ENCODE measurements around the gene THAP7.
"Not testable (repeated sequence)": the region's sequence is repeated elsewhere in the genome, so short reads cannot be mapped to it uniquely, and the experiment has no call there.

THAP7 gene

GRCh38 chr22:21012446-21013407 is 10.8 kb upstream of the THAP7 start:
- DNase-seq = no peak

DNA sequence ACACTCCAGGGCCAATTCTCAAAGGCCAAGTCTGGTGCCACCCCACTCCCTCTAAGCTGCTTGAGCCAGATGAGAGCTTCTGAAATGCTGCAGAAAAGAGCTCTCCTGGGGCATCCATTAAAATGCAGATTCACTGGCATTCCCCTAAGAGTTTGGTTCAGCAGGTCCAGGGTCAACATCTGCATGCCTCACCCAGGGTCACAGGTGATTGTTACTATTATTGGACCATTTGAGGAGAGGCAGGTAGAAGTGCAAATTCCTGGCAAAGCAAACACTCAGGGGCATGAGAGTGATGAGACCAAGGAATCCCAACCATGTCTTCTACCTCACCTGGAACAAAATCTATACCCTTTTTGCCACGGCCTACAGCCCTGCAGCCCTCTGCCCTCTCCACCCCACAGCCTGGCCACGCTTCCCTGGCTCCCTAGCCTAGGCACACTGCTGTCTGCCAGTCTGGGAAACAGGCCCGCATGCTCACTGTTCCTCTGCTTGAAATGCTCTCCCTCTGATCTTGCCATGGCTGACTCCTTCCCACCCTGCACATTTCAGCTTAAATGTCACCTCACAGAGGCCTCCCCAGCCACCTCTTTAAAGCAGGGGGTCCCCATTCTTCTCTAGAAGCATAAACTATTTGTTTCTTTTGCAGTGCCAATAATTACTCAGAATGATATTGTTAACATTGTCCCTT is 8.7 kb upstream of the THAP7 start:
- DNase-seq = no peak

DNA sequence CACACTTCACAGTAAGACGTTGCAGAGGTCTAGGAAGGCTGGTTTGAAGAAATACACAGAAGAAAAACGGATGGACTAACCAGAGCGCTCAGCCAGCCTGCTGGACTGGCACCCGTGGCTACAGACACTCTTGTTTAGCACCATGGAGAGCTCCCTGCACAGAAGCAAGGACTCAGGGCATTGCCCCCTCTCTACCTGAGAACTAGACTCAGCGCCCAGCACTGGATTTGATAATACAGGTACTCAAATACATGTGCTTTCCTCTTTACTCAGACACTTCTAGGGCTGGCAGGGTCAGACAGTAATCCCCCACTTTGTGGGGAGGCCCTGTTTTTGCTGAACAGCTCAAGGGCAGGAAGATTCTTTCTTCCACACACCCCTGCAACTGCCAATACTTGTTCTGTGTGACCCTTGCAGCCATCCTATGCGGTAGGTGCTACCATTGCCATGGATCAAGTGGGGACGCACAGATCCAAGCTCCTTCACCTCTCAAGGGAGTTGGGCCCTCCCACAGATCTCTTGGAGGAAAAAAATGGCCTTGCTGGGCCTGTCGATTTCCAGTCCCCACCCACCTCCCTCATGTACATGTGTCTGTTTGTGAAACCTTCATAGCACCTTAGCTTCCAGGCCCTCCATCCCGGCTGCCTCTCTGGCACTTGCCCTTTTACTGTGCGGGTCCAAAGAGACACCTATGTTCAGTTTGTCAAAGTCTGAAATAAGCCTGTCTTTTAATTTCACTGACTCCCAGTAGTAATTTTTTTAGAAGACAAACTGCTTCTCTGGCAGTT is 7.9 kb upstream of the THAP7 start:
- no peak for DNase-seq

DNA sequence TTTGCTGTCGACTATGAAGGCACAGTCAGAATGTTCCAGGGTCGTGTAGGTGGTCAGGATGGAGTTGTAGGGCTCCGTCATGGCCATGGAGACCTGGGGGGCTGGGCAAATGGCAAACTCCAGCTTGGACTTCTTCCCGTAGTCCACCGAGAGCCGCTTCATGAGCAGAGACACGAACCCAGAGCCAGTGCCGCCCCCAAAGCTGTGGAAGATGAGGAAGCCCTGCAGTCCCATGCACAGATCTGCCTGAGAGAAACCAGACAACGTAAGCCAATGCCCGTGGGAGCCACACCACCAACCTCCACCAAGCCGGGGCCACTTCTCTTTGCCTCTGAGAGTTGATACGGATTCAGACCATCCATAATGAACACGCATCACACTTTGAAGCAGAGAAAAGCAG is 7.3 kb upstream of the THAP7 start:
- DNase-seq = not testable (repeated sequence)

DNA sequence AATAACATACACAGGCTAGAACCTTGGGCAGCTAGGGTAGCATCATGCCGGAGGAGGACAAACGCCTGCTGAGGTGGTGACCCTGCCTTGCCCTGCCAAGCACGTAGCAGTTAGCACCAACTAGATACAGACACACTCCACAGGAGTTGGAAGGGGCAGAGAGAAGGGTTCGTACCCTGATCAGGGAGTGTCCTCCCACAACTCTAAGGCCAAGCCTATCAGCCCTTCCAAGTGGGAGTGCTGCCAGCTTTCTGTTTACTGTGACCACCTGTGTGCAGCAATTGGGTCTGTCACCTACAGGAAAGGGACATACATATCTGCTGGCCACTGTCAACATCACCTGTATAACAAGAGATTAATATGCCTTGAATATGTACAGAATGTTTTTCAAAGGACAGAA is 1.9 kb upstream of the THAP7 start:
- no peak for DNase-seq

- DNase-seq = no peak
Measured at GRCh38 chr22:21000987-21001600, 824 bp downstream of the THAP7 start.

DNA sequence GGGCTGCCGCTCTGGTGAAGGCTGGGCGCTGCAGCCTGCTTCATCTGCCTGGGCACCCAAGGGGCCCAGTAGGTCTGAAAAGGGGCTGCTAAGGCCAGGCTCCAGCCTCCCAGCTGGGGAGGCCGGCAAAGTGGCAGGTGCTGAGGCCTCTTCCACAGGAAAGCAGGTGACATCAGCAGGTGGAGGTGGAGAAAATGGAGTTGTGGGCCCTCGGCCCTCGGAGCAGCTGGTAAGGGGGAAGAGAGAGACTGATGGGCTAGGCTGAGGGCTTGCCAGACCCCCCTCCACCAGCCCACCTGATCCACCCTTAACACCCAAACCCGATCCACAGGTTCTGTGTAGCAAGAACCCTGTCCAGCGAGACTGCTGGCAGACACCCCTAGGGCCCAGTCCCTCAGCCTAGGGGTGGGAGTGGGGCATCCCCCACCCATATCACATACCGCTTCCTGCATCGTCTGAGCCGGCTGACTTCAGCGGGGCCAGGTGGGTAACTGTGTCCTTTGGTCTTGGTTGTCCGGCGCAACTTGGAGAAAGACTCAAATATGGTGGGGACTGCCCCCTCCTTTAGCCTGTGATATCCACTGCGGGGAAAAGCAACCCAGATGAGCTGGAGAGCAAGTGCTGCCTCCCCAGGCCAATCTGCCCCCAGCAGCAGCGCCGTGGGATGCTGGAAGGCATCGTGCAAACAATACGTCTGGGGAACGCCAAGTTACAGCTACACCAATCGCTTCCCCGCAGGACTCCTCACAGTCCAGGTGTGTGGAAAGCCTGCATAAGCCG is 1.5 kb downstream of the THAP7 start:
- DNase-seq = no peak

- DNase-seq = no peak
Measured at GRCh38 chr22:20999350-21000206, 2.3 kb downstream of the THAP7 start.

GRCh38 chr22:20998411-20999336 is 3.2 kb downstream of the THAP7 start:
- no peak for DNase-seq

DNA sequence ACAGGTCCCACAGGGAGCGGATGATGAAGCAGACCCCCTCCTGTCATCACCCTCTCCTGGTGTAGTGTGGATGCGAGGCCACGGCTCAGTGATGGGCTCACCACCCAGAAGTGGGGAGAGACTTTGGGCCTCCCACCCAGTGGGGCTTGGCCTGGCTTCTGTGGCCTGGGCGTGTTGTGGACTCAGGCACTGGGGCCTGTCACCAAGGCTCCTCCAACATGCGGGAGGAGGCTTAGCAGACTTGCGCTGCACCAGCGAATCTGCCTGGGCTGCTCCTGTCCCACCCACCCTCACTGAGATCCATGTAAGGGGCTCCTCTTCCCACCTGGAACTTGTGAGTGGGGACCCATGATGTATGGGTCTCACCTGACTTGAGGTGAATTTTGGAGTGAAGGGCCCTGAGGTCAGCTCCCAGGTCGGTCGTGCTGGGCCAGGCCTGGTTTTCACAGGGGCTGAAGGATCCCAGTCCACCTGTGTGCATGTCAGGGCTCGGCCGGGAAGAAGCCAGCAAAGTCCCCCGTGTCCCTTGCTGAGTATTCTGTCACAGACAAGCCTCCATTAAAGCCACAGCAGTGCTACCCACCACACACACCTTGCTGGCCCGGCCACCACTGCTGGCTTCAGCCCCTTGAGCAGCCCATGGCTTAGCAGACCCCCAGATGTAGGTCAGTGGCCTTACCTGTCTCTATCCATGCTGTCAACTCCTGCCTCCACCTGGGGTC is 4.2 kb downstream of the THAP7 start:
- no peak for DNase-seq

GRCh38 chr22:20996598-20997535 is 5.1 kb downstream of the THAP7 start:
- DNase-seq = no peak

GRCh38 chr22:20996031-20996410 is 5.9 kb downstream of the THAP7 start:
- no peak for DNase-seq

DNA sequence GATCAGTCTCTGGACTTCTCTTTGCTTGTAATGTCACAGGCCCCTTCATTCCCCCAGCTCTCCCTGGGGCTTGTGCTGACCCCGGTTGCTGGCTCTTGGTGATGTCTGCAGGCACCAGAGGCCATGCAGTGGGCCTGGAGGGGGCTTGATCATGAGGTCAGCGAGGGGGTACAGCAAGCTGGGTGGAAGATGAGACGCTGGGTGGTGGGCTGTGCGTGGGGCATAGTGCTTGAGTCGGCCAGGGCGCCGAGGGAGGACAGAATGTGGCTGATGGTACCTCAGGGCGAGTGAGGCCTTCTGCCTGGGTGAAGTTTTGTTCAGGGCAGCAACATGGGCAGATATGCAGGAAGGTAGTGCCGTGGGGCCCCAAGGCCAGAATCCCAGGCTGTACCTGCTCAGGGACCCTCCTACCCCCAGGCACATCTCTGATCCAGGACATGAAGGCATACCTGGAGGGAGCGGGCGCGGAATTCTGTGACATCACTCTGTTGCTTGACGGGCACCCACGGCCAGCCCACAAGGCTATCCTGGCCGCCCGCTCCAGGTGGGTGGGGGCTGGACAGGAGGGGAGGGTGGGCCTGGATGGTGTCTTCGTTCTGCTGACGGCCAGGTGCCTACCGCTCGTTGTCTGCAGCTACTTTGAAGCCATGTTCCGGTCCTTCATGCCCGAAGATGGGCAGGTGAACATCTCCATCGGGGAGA is 6.4 kb downstream of the THAP7 start:
- DNase-seq = peak; percentile 22

DNA sequence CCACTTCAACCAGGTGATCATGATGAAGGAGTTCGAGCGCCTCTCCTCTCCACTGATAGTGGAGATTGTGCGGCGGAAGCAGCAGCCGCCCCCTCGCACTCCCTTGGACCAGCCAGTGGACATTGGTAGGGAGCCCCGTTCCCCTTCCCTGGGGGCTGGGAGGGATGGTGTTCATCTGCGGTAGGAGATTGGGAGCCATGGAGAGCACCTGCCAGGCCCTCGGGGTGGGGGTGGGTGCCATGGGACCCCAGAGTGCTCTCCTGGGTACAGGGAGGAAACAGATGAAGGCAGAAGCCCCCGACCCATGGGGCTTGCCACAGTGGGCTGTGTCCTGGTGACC is 7.0 kb downstream of the THAP7 start:
- peak; percentile 21 for DNase-seq

DNA sequence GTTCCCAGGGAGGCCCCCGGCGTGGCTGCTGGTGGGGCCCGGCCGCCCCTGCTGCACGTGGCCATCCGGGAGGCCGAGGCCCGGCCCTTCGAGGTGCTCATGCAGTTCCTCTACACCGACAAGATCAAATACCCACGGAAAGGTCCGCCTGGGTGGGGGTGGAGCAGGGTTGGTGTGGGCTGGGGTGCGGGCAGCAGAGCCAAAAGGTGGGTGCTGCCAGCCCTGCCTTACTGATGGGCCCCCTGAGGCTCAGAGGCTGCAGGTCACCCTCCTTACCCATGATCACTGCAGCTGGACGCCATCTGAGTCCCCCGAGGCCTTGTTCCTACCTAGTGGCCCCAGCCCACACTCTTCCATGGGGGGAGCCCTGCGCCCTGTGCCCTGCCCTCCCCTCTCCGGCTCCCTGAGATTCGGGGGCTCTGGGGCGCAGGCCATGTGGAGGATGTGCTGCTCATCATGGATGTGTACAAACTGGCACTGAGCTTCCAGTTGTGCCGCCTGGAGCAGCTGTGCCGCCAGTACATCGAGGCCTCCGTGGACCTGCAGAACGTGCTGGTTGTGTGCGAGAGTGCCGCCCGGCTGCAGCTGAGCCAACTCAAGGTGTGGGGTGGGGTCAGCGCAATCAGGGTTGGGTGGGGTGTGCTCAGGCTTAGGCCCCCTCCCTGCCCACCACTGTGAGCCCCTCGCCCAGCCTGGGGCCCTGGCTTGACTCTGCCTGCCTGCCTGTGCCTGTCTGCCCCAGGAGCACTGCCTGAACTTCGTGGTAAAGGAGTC is 7.6 kb downstream of the THAP7 start:
- DNase-seq = no peak

GRCh38 chr22:20993304-20994127 is 8.4 kb downstream of the THAP7 start:
- DNase-seq = no peak

All from activated CD4-positive, CD25-positive, alpha-beta regulatory T cell treated with anti-CD3 and anti-CD28 coated beads, Interleukin-2, amount 50 U/mL, for 72 hours (primary cell).